ENCODE results near the gene GRM8. TPM values are rescaled to one million over a fixed set of nuclear protein-coding genes. Genes with fewer than 3 reads are reported as not detected.

GRM8 gene
- total and polyA plus RNA-seq, 2 donors from 2014 or later = 3.2 TPM; not detected in 1

- no peak for FAIRE-seq
- intact Hi-C loops (cut with DNase I) = no loop called here
Measured at GRCh38 chr7:127041689-127042452, 210.9 kb downstream of the GRM8 start.

GRCh38 chr7:127040042-127040441 is 212.7 kb downstream of the GRM8 start:
- Histone ChIP-seq H3K27ac (ENCODE audit: low read depth in 2 of 2, low read length in 2 of 2) (no peak overlapping the region), H3K9me3 (ENCODE audit: control insufficient read depth in 2 of 3, insufficient read depth in 1 of 3, low read length in 3 of 3) (no peaks in the 10 kb centered on the region), H3K36me3 (ENCODE audit: control insufficient read depth in 2 of 3, insufficient read depth in 3 of 3, low read length in 3 of 3) (no peaks in the 10 kb centered on the region), H3K4me1 (ENCODE audit: control insufficient read depth in 2 of 3, insufficient read depth in 2 of 3, low read depth in 1 of 3, low read length in 3 of 3) (no peaks in the 10 kb centered on the region), H3K9ac (ENCODE audit: low read length in 3 of 3) (no peak overlapping the region), H3K4me3 (ENCODE audit: low read length in 3 of 3) (no peak overlapping the region), H3K27me3 (ENCODE audit: control insufficient read depth, insufficient read depth, low read length) (no peaks in the 10 kb centered on the region)
- intact Hi-C loops (cut with DNase I) = no loop called here
- no peak for DNase-seq
- TF ChIP-seq CTCF (IDR thresholded peaks at IDR 0.05; ENCODE audit: borderline replicate concordance, extremely low read depth, insufficient read depth) = no peak
- FAIRE-seq = no peak

More at GRCh38 chr7:127041689-127042452, 210.9 kb downstream of the GRM8 start:
- H3K4me1 ChIP-seq (ENCODE audit: control insufficient read depth in 2 of 3, insufficient read depth in 2 of 3, low read depth in 1 of 3, low read length in 3 of 3) = no peaks in the 10 kb centered on the region
- no peaks in the 10 kb centered on the region for H3K9me3 ChIP-seq (ENCODE audit: control insufficient read depth in 2 of 3, insufficient read depth in 1 of 3, low read length in 3 of 3)
- DNase-seq = no peak
- TF ChIP-seq CTCF (IDR thresholded peaks at IDR 0.05; ENCODE audit: borderline replicate concordance, extremely low read depth, insufficient read depth) = no peak
- H3K9ac ChIP-seq (ENCODE audit: low read length in 3 of 3) = no peak overlapping the region
- no peak overlapping the region for H3K4me3 ChIP-seq (ENCODE audit: low read length in 3 of 3)
- H3K27me3 ChIP-seq (ENCODE audit: control insufficient read depth, insufficient read depth, low read length) = no peaks in the 10 kb centered on the region
- no peaks in the 10 kb centered on the region for H3K36me3 ChIP-seq (ENCODE audit: control insufficient read depth in 2 of 3, insufficient read depth in 3 of 3, low read length in 3 of 3)
- H3K27ac ChIP-seq (ENCODE audit: low read depth in 2 of 2, low read length in 2 of 2) = no peak overlapping the region

- TF ChIP-seq CTCF (IDR thresholded peaks at IDR 0.05; ENCODE audit: borderline replicate concordance, extremely low read depth, insufficient read depth) = no peak
- no peaks in the 10 kb centered on the region for H3K4me1 ChIP-seq (ENCODE audit: control insufficient read depth in 2 of 3, insufficient read depth in 2 of 3, low read depth in 1 of 3, low read length in 3 of 3)
- no peak for DNase-seq
- H3K27me3 ChIP-seq (ENCODE audit: control insufficient read depth, insufficient read depth, low read length) = no peaks in the 10 kb centered on the region
- FAIRE-seq = no peak
- H3K27ac ChIP-seq (ENCODE audit: low read depth in 2 of 2, low read length in 2 of 2) = no peak overlapping the region
- no peak overlapping the region for H3K4me3 ChIP-seq (ENCODE audit: low read length in 3 of 3)
- H3K9ac ChIP-seq (ENCODE audit: low read length in 3 of 3) = no peak overlapping the region
- no peaks in the 10 kb centered on the region for H3K9me3 ChIP-seq (ENCODE audit: control insufficient read depth in 2 of 3, insufficient read depth in 1 of 3, low read length in 3 of 3)
- intact Hi-C loops (cut with DNase I) = no loop called here
- no peaks in the 10 kb centered on the region for H3K36me3 ChIP-seq (ENCODE audit: control insufficient read depth in 2 of 3, insufficient read depth in 3 of 3, low read length in 3 of 3)
Measured at GRCh38 chr7:127039541-127039940, 213.2 kb downstream of the GRM8 start.

Measured in kidney (tissue), 14 donors.